ENCODE measurements around the gene ESRRA. TPM values are rescaled to one million over a fixed set of nuclear protein-coding genes. Genes with fewer than 3 reads are reported as not detected.
A peak's percentile ranks its signal among the peaks of the same experiment; 100 is the strongest.

ESRRA gene
- total and polyA plus RNA-seq, 2 of the 13 experiments (the other 11 are each of a cell fraction or from before 2014, with no cell fraction given) = 18.1 to 36.3 TPM

DNA sequence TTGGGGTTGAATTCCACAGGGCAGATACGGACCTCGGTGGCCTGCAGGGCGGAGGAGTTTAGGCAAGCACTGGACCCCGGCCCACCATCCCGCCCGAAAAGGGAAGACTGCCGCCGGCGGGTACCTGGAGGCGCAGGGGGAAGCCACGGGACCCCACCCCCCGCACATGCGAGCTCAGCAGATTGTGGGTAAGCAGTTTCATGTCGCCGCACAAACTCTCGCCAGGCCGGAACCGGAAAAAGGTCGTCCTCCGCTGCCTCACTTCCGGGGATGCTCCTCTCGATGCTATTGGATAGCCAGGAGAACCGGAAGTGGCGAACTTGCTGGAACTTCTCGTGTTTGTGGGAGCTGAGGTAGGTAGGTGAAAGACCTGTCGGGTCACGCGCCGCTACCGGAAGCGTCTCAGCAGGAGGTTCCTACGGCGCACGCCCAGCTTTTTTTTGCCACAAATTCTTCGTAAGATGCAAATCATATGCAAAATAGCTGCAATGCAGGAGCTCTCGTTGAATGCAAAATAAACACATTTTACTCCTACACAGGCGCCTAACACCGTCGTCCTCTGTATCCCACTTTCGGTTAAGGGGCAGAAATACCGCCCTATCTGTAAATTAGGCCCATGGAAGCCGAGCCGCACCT lies 12.1 kb downstream of the ESRRA start, which contains the start of gene TRMT112 (continued):
- TF ChIP-seq, protein P1, sequence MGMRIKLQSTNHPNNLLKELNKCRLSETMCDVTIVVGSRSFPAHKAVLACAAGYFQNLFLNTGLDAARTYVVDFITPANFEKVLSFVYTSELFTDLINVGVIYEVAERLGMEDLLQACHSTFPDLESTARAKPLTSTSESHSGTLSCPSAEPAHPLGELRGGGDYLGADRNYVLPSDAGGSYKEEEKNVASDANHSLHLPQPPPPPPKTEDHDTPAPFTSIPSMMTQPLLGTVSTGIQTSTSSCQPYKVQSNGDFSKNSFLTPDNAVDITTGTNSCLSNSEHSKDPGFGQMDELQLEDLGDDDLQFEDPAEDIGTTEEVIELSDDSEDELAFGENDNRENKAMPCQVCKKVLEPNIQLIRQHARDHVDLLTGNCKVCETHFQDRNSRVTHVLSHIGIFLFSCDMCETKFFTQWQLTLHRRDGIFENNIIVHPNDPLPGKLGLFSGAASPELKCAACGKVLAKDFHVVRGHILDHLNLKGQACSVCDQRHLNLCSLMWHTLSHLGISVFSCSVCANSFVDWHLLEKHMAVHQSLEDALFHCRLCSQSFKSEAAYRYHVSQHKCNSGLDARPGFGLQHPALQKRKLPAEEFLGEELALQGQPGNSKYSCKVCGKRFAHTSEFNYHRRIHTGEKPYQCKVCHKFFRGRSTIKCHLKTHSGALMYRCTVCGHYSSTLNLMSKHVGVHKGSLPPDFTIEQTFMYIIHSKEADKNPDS (CRISPR knock-in tag; IDR thresholded peaks at IDR 0.05) = no peak; the same call in 1 of the 2 replicates
- no peak for TF ChIP-seq KAT2B (IDR thresholded peaks at IDR 0.05; ENCODE audit: borderline replicate concordance, low read depth, low read length)
- peak; percentile 51; the same call in 1 of the 2 replicates for TF ChIP-seq FOXK1 (CRISPR knock-in tag; IDR thresholded peaks at IDR 0.05; ENCODE audit: borderline replicate concordance, low read depth)
- TF ChIP-seq ZNF205 (CRISPR knock-in tag; IDR thresholded peaks at IDR 0.05) = no peak; the same call in none of the 2 replicates
- TF ChIP-seq ZNF44 (CRISPR knock-in tag; IDR thresholded peaks at IDR 0.05) = peak; percentile 95
- TF ChIP-seq, protein P2, sequence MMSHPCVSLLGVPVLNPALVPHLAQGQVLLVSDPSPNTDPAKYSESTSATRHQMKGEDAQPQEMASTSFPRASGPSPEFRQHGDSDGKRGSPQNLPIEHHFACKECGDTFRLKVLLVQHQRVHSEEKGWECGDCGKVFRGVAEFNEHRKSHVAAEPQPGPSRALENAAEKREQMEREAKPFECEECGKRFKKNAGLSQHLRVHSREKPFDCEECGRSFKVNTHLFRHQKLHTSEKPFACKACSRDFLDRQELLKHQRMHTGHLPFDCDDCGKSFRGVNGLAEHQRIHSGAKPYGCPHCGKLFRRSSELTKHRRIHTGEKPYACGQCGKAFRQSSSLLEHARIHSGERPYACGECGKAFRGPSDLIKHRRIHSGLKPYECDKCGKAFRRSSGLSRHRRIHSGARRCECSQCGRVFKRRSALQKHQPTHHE (CRISPR knock-in tag; IDR thresholded peaks at IDR 0.05; ENCODE audit: borderline replicate concordance) = peak; percentile 56; the same call in 1 of the 2 replicates
- TF ChIP-seq, protein P3, sequence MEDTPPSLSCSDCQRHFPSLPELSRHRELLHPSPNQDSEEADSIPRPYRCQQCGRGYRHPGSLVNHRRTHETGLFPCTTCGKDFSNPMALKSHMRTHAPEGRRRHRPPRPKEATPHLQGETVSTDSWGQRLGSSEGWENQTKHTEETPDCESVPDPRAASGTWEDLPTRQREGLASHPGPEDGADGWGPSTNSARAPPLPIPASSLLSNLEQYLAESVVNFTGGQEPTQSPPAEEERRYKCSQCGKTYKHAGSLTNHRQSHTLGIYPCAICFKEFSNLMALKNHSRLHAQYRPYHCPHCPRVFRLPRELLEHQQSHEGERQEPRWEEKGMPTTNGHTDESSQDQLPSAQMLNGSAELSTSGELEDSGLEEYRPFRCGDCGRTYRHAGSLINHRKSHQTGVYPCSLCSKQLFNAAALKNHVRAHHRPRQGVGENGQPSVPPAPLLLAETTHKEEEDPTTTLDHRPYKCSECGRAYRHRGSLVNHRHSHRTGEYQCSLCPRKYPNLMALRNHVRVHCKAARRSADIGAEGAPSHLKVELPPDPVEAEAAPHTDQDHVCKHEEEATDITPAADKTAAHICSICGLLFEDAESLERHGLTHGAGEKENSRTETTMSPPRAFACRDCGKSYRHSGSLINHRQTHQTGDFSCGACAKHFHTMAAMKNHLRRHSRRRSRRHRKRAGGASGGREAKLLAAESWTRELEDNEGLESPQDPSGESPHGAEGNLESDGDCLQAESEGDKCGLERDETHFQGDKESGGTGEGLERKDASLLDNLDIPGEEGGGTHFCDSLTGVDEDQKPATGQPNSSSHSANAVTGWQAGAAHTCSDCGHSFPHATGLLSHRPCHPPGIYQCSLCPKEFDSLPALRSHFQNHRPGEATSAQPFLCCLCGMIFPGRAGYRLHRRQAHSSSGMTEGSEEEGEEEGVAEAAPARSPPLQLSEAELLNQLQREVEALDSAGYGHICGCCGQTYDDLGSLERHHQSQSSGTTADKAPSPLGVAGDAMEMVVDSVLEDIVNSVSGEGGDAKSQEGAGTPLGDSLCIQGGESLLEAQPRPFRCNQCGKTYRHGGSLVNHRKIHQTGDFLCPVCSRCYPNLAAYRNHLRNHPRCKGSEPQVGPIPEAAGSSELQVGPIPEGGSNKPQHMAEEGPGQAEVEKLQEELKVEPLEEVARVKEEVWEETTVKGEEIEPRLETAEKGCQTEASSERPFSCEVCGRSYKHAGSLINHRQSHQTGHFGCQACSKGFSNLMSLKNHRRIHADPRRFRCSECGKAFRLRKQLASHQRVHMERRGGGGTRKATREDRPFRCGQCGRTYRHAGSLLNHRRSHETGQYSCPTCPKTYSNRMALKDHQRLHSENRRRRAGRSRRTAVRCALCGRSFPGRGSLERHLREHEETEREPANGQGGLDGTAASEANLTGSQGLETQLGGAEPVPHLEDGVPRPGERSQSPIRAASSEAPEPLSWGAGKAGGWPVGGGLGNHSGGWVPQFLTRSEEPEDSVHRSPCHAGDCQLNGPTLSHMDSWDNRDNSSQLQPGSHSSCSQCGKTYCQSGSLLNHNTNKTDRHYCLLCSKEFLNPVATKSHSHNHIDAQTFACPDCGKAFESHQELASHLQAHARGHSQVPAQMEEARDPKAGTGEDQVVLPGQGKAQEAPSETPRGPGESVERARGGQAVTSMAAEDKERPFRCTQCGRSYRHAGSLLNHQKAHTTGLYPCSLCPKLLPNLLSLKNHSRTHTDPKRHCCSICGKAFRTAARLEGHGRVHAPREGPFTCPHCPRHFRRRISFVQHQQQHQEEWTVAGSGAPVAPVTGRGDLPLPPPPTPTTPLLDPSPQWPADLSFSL (CRISPR knock-in tag; IDR thresholded peaks at IDR 0.05) = no peak
- TF ChIP-seq, protein P4, sequence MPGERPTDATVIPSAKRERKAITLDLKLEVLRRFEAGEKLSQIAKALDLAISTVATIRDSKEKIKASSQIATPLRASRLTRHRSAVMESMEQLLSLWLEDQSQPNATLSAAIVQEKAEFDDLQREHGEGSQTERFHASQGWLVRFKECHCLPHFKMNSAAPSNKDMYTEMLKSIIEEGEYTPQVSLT (CRISPR knock-in tag; IDR thresholded peaks at IDR 0.05; ENCODE audit: borderline replicate concordance, low read depth) = no peak
- no peak for TF ChIP-seq ZNF781 (CRISPR knock-in tag; IDR thresholded peaks at IDR 0.05; ENCODE audit: borderline replicate concordance, not compliant biosample characterization)
- peak; percentile 78 for TF ChIP-seq REPIN1 (CRISPR knock-in tag; IDR thresholded peaks at IDR 0.05; ENCODE audit: borderline replicate concordance, low read depth)
- TF ChIP-seq ZNF839 (CRISPR knock-in tag; IDR thresholded peaks at IDR 0.05; ENCODE audit: borderline replicate concordance) = no peak
- TF ChIP-seq TSC22D2 (CRISPR knock-in tag; IDR thresholded peaks at IDR 0.05; ENCODE audit: borderline replicate concordance) = no peak
- no peak for TF ChIP-seq KDM1A (CRISPR knock-in tag; IDR thresholded peaks at IDR 0.05)
- TF ChIP-seq MEIS1 (CRISPR knock-in tag; IDR thresholded peaks at IDR 0.05; ENCODE audit: borderline replicate concordance) = no peak
- no peak for TF ChIP-seq ZFP37 (CRISPR knock-in tag; IDR thresholded peaks at IDR 0.05; ENCODE audit: borderline replicate concordance)
- no peak for TF ChIP-seq CHD2 (IDR thresholded peaks at IDR 0.05; ENCODE audit: low read depth, low read length)
- no peak; the same call in 1 of the 2 replicates for TF ChIP-seq SIN3B (IDR thresholded peaks at IDR 0.05; ENCODE audit: low read length)
- TF ChIP-seq HDAC6 (IDR thresholded peaks at IDR 0.05; ENCODE audit: low read depth, low read length) = no peak
- TF ChIP-seq AGO1 (IDR thresholded peaks at IDR 0.05; ENCODE audit: low read depth, low read length, poor library complexity, severe bottlenecking) = peak; percentile 70
